HFF-Myc (cell line): ENCODE measurements around the gene ALG12.
"Not testable (repeated sequence)": the region's sequence is repeated elsewhere in the genome, so short reads cannot be mapped to it uniquely, and the experiment has no call there.

ENCODE experiments used
- DNase-seq: peaks from one replicate; pipeline ENCODE4 v3.0.0-alpha.2; 2011; ENCODE audit warnings: low read depth; ENCODE audit errors: extremely low read depth
- H3K4me3 ChIP-seq: replicated peaks from 2 replicates; pipeline ENCODE4 v1.5.1; 2011; ENCODE audit warnings: low read depth, mild to moderate bottlenecking, control low read depth, low read length
- CTCF ChIP-seq: IDR thresholded peaks from 2 replicates; pipeline ENCODE4 v1.5.1; 2012; ENCODE audit warnings: mild to moderate bottlenecking, low read depth, low read length, control low read depth; ENCODE audit errors: missing control alignments

The ALG12 gene

GRCh38 chr22:49855251-49855911 lies 62.9 kb downstream of the ALG12 start:
- no peak for TF ChIP-seq CTCF
- DNase-seq, result no peak
- H3K4me3 ChIP-seq, result peak overlapping the region; percentile 95

- peak overlapping the region; percentile 95 for H3K4me3 ChIP-seq
- no peak for DNase-seq
- TF ChIP-seq CTCF, result no peak
These were observed 64.0 kb downstream of the ALG12 start for GRCh38 chr22:49853981-49854831.

GRCh38 chr22:49852898-49853894 lies 65.0 kb downstream of the ALG12 start, which contains the start of gene ZBED4:
ZBED4 (plus strand) TSS chr22:49853844; CDS start chr22:49883663, 29,819 bp downstream.
- peak within 1 kb of the TSS; percentile 95 for H3K4me3 ChIP-seq
- TF ChIP-seq CTCF, result no peak
- peak; percentile 82 for DNase-seq

- peak overlapping the region; percentile 67 for H3K4me3 ChIP-seq
- not testable (repeated sequence) for DNase-seq
These were observed 65.7 kb downstream of the ALG12 start for GRCh38 chr22:49852568-49852897.

- no peak for DNase-seq
- H3K4me3 ChIP-seq, result no peak overlapping the region
- no peak for TF ChIP-seq CTCF
These were observed 67.1 kb downstream of the ALG12 start for GRCh38 chr22:49850959-49851802.
